Common myeloid progenitor, CD34-positive (primary cell): Measurements from ENCODE around the gene MSH4. TPM values are rescaled to one million over a fixed set of nuclear protein-coding genes. Genes with fewer than 3 reads are reported as not detected.
A peak's percentile ranks its signal among the peaks of the same experiment; 100 is the strongest.
"Not testable (repeated sequence)": the region's sequence is repeated elsewhere in the genome, so short reads cannot be mapped to it uniquely, and the experiment has no call there.

Experiments used
- CTCF ChIA-PET: fragments of 350-600 bp; sonication (Branson Sonifier 250); formaldehyde crosslinking; loops from one replicate; lab custom pipeline; 2021; ENCODE audit warnings: antibody characterized with exemption; lab: Charles Lee
- POLR2A ChIA-PET: fragments of 350-600 bp; sonication (Branson Sonifier 250); formaldehyde crosslinking; loops from one replicate; lab custom pipeline; 2021; ENCODE audit warnings: antibody characterized with exemption; lab: Charles Lee
- DNase-seq, 3 donors: peaks; one replicate each; pipeline versions ENCODE4 v3.0.0 to v3.0.0-alpha.2; 2013
- H3K27ac ChIP-seq, 2 experiments: 1 replicate in 1 of 2; 2 replicates in 1 of 2; pipeline ENCODE4 v1.7.0; 2013; ENCODE audit warnings: inconsistent platforms in 2 of 2, low read length in 2 of 2, mild to moderate bottlenecking in 2 of 2, low read depth in 1 of 2, moderate library complexity in 1 of 2; ENCODE audit not compliant: severe bottlenecking in 2 of 2, insufficient read depth in 1 of 2, poor library complexity in 1 of 2
- H3K27me3 ChIP-seq, 5 experiments: replicated peaks in 2 of 5; 1 replicate in 3 of 5; 2 replicates in 2 of 5; pipeline versions ENCODE4 v1.6.1 to v1.7.0; 2013; ENCODE audit warnings: low read length in 4 of 5, mild to moderate bottlenecking in 2 of 5, moderate library complexity in 2 of 5, inconsistent platforms in 1 of 5; ENCODE audit not compliant: insufficient read depth in 5 of 5, control insufficient read depth in 4 of 5
- H3K36me3 ChIP-seq, 4 experiments: 1 replicate in 2 of 4; 2 replicates in 2 of 4; pipeline versions ENCODE4 v1.6.1 to v1.7.0; 2013; ENCODE audit warnings: low read length in 3 of 4, control low read depth in 1 of 4, mild to moderate bottlenecking in 1 of 4; ENCODE audit not compliant: control insufficient read depth in 4 of 4, insufficient read depth in 4 of 4
- H3K4me1 ChIP-seq, 4 experiments: 1 replicate in 3 of 4; 2 replicates in 1 of 4; pipeline versions ENCODE4 v1.6.1 to v1.7.1; 2013; ENCODE audit warnings: low read length in 3 of 4, mild to moderate bottlenecking in 3 of 4, control low read depth in 1 of 4, inconsistent platforms in 1 of 4, moderate library complexity in 1 of 4; ENCODE audit not compliant: control insufficient read depth in 4 of 4, insufficient read depth in 4 of 4; ENCODE audit errors: control extremely low read depth in 1 of 4
- H3K4me3 ChIP-seq, 7 experiments: 1 replicate in 4 of 7; 2 replicates in 3 of 7; pipeline versions ENCODE4 v1.5.1 to v1.7.0; 2013; ENCODE audit warnings: mild to moderate bottlenecking in 7 of 7, low read length in 6 of 7, moderate library complexity in 6 of 7, inconsistent platforms in 2 of 7, low read depth in 2 of 7, control low read depth in 1 of 7; ENCODE audit not compliant: insufficient read depth in 4 of 7, control insufficient read depth in 1 of 7; ENCODE audit errors: extremely low read depth in 1 of 7
- H3K9me3 ChIP-seq, 5 experiments: 1 replicate in 4 of 5; 2 replicates in 1 of 5; pipeline versions ENCODE4 v1.6.1 to v1.7.1; 2013; ENCODE audit warnings: low read length in 4 of 5, mild to moderate bottlenecking in 2 of 5, inconsistent platforms in 1 of 5, low read depth in 1 of 5, moderate library complexity in 1 of 5; ENCODE audit not compliant: control insufficient read depth in 4 of 5, insufficient read depth in 2 of 5; ENCODE audit errors: control extremely low read depth in 1 of 5
- WGBS: methylation state at CpG from one replicate; pipeline ENCODE4 v1.1.5; 2013; ENCODE audit not compliant: insufficient coverage; 5-methylcytosine and 5-hydroxymethylcytosine counted together
- polyA plus RNA-seq: library from polyadenylated mRNA; unstranded; fragments of 120-200 nt; gene quantifications from one replicate; pipeline ENCODE4 v1.2.1, GENCODE V29; 2013

The MSH4 gene
- 0.04 TPM for polyA plus RNA-seq

DNA sequence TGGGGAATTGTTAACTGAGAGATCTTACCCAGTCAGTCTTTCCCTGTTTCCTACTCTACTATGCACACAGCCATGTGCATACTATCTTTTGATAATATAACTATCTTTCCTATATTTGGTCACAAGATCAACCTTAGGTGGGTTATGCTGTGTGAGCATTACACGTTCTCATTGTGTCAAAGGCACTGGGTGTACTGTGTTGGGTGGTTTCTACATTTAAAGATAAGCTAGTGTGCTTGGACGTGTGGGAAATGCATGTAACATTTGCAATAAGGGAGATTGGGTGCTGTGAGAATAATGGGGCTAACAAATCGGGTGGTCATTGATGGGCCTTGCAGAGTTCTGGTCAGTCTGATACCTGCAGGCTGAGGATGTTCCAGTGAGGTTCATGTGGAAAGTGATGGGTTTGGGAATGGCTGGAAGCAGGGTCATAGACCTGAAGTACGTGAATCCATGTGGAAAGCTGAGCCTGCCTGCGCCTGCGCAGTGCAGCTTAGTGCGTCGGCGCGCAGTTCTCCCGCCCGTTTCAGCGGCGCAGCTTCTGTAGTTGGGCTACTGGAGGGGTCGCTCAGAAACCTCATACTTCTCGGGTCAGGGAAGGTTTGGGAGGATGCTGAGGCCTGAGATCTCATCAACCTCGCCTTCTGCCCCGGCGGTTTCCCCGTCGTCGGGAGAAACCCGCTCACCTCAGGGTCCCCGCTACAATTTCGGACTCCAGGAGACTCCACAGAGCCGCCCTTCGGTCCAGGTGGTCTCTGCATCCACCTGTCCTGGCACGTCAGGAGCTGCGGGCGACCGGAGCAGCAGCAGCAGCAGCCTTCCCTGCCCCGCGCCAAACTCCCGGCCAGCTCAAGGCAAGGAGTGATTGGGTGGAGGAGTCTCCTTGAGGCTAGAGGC lies at the start of gene MSH4:
MSH4 (plus strand) TSS at position 507 of the 897 bp plus-strand sequence; CDS start at position 611, 104 bp downstream.
- Histone ChIP-seq H3K36me3 (peaks cover 18 to 58% (median 39%) of the 10 kb centered on the region in 4 experiments), H3K4me1 (no peaks in the 10 kb centered on the region), H3K4me3 (no peak within 1 kb of the TSS), H3K9me3 (no peaks in the 10 kb centered on the region), H3K27ac (no peak within 1 kb of the TSS), H3K27me3 (no peaks in the 10 kb centered on the region)
- ChIA-PET CTCF (interaction anchor here (0.7 kb wide), 1 partner anchor 10 kb away, joined by 3 read pairs; no protein-coding TSS in a partner anchor), POLR2A (no interaction called here)
- DNase-seq = peak in 1 of 3 donors; percentile 1
- WGBS = 98% methylated on average over 30 of the region's 34 CpGs

DNA sequence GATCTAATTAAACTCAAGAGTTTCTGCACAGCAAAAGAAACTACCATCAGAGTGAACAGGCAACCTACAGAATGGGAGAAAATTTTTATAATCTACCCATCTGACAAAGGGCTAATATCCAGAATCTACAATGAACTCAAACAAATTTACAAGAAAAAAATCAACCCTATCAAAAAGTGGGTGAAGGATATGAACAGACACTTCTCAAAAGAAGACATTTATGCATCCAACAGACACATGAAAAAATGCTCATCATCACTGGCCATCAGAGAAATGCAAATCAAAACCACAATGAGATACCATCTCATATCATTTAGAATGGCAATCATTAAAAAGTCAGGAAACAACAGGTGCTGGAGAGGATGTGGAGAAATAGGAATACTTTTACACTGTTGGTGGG lies 39.5 kb upstream of the MSH4 start:
- DNase-seq, H3K4me1 ChIP-seq, CTCF ChIA-PET, H3K4me3 ChIP-seq, H3K27ac ChIP-seq, H3K27me3 ChIP-seq, POLR2A ChIA-PET: not testable (repeated sequence)
- Histone ChIP-seq H3K36me3 (peaks cover 10 to 48% (median 29%) of the 10 kb centered on the region in 4 experiments), H3K9me3 (peaks cover 4 to 11% (median 9%) of the 10 kb centered on the region in 5 experiments)

DNA sequence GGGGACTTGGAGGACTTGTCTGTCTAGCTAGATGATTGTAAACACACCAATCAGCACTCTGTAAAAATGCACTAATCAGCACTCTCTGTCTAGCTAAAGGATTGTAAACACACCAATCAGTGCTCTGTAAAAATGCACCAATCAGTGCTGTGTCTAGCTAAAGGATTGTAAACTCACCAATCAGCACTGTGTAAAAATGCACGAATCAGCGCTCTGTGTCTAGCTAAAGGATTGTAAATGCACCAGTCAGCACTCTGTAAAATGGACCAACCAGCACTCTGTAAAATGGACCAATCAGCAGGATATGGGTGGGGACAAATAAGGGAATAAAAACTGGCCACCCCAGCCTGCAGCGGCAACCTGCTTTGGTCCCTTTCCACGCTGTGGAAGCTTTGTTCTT lies 38.1 kb upstream of the MSH4 start:
- CTCF ChIA-PET, POLR2A ChIA-PET, H3K4me1 ChIP-seq, H3K27ac ChIP-seq, DNase-seq, H3K27me3 ChIP-seq, H3K4me3 ChIP-seq: not testable (repeated sequence)
- 96% methylated on average over 4 of the region's 4 CpGs for WGBS
- peaks cover 4 to 11% (median 9%) of the 10 kb centered on the region in 5 experiments for H3K9me3 ChIP-seq
- H3K36me3 ChIP-seq = peaks cover 10 to 37% (median 23%) of the 10 kb centered on the region in 4 experiments

DNA sequence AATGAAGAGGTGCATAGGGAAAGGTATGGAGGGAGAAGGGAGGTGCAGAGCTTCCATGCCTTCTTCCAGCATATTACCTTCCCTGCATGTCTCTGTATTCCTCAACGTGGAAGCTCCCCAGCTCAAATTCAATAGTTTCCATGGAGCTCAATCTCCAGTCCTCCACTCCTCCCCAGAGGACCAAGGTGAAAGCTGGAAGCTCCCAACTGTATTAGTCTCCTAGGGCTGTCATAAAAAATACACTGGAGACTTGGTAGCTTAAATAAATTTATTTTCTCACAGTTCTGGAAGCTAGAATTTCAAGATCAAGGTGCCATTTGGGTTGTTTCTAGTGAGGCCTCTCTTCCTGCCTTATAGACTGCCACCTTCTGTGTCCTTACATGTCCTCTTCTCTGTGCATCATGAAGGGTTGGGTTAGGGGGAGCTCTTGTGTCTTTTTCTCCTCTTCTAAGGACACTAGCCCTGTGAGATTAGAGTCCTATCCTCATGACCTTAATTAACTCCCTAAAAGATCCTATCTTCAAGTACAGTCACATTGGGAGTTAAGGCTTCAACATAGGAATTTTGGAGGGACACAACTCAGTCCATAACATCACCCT lies 32.5 kb upstream of the MSH4 start:
- H3K4me1 ChIP-seq = no peaks in the 10 kb centered on the region
- ChIA-PET CTCF (no interaction called here), POLR2A (no interaction called here)
- no peak overlapping the region for H3K4me3 ChIP-seq
- no peaks in the 10 kb centered on the region for H3K27me3 ChIP-seq
- no peaks in the 10 kb centered on the region for H3K9me3 ChIP-seq
- peaks cover 5 to 14% (median 9%) of the 10 kb centered on the region in 4 experiments for H3K36me3 ChIP-seq
- no CpG with 5 or more reads among the region's 1 CpG for WGBS
- no peak overlapping the region for H3K27ac ChIP-seq
- DNase-seq = no peak

DNA sequence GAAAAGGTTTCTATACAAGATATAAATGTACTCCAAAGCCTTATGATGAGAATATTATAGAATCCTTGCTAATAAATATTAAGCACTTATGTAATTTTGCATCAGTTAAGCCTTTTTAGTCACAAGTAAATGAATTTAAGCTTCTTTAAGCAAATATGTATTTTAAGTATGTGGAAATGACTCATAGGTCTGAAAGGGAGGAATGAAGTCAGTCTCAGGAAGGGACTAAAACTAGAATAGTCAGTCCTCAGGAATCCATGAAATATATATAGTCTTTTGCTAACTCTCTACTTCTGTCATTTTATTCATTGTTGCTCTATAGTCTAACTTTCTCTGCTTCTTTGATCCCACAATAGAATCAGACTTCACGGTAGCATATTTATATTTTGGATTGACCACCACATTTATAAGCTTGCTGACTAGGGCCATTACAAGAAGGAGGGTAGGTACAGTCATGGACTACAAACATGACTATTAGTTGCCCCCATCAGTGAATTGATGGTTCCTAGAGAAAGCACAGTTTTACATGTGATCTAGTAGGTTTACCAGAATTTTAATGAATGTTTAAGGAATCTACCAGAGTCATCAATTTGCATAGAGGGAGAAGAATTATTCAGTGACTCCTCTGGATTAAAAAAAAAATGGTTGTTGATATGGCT lies 30.9 kb upstream of the MSH4 start:
- CTCF ChIA-PET = no interaction called here
- Histone ChIP-seq H3K4me3 (no peak overlapping the region), H3K4me1 (no peaks in the 10 kb centered on the region), H3K27ac (no peak overlapping the region), H3K36me3 (peaks cover 5 to 14% (median 8%) of the 10 kb centered on the region in 4 experiments), H3K27me3 (no peaks in the 10 kb centered on the region), H3K9me3 (no peaks in the 10 kb centered on the region)
- POLR2A ChIA-PET = no interaction called here
- no peak for DNase-seq
- WGBS = 100% methylated on average over 1 of the region's 1 CpG

DNA sequence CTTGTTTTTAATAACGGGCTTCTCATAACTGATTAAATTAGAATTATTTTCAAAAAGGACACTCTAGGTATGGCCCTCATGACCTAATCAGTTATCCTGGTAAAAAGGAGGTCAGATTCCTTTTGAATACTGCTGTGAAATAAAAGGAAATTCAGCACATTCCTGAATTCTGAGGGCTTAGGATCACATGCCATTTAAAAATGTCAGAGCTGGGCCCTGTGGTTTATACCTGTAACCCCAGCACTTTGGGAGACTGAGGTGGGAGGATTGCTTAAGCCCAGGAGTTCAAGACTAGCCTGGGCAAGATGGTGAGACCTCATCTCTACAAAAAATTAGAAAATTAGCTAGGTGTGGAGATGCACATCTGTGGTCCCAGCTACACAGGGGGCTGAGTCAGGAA lies 28.7 kb upstream of the MSH4 start:
- no peak for DNase-seq
- CTCF ChIA-PET = no interaction called here
- no peaks in the 10 kb centered on the region for H3K27me3 ChIP-seq
- POLR2A ChIA-PET = no interaction called here
- no CpG with 5 or more reads among the region's 1 CpG for WGBS
- no peak overlapping the region for H3K27ac ChIP-seq
- no peak overlapping the region for H3K4me3 ChIP-seq
- no peaks in the 10 kb centered on the region for H3K9me3 ChIP-seq
- peaks cover 3 to 7% (median 5%) of the 10 kb centered on the region in 4 experiments for H3K36me3 ChIP-seq
- H3K4me1 ChIP-seq = no peaks in the 10 kb centered on the region
